GM11168 (cell line): ENCODE measurements around the gene MELTF.
"Not testable (repeated sequence)": the region's sequence is repeated elsewhere in the genome, so short reads cannot be mapped to it uniquely, and the experiment has no call there.

ENCODE experiments used
- in situ Hi-C: fragments of 300-500 bp; cut with MboI; formaldehyde crosslinking; loops from one replicate; pipeline ENCODE4 v1.12.0; 2022; ENCODE audit warnings: low sequenced_read_pairs; ENCODE audit not compliant: unreplicated experiment

MELTF gene

GRCh38 chr3:197029511-197030167, at the start of gene MELTF:
MELTF (minus strand) TSS chr3:197029817; CDS start chr3:197029702, 115 bp downstream.
- in situ Hi-C loops: no loop called here

GRCh38 chr3:197076415-197076814, 46.8 kb upstream of the MELTF start:
- in situ Hi-C loops: no loop called here

- in situ Hi-C loops: no loop called here
Observed at GRCh38 chr3:197068077-197068476, 38.5 kb upstream of the MELTF start.

GRCh38 chr3:197064771-197065170, 35.2 kb upstream of the MELTF start:
- in situ Hi-C loops: no loop called here

- in situ Hi-C loops: no loop called here
Observed at GRCh38 chr3:197062446-197062845, 32.8 kb upstream of the MELTF start.

GRCh38 chr3:197051637-197052036, 22.0 kb upstream of the MELTF start:
- in situ Hi-C loops: not testable (repeated sequence)

- in situ Hi-C loops: no loop called here
Observed at GRCh38 chr3:197050511-197050910, 20.9 kb upstream of the MELTF start.

GRCh38 chr3:197042539-197042938, 12.9 kb upstream of the MELTF start:
- in situ Hi-C loops: no loop called here

GRCh38 chr3:197041875-197042488, 12.4 kb upstream of the MELTF start:
- in situ Hi-C loops: no loop called here

- in situ Hi-C loops: no loop called here
Observed at GRCh38 chr3:197040658-197041057, 11.0 kb upstream of the MELTF start.

GRCh38 chr3:197038679-197039462, 9.3 kb upstream of the MELTF start:
- in situ Hi-C loops: no loop called here

- in situ Hi-C loops: no loop called here
Observed at GRCh38 chr3:197035577-197035976, 6.0 kb upstream of the MELTF start.

GRCh38 chr3:197034778-197035177, 5.2 kb upstream of the MELTF start:
- in situ Hi-C loops: not testable (repeated sequence)

GRCh38 chr3:197033764-197034163, 4.1 kb upstream of the MELTF start:
- in situ Hi-C loops: not testable (repeated sequence)

GRCh38 chr3:197031315-197032285, 2.0 kb upstream of the MELTF start:
- in situ Hi-C loops: no loop called here

- in situ Hi-C loops: no loop called here
Observed at GRCh38 chr3:197030379-197031314, 1.0 kb upstream of the MELTF start.

- in situ Hi-C loops: no loop called here
Observed at GRCh38 chr3:197028728-197029510, 698 bp downstream of the MELTF start.
